ENCODE measurements around the gene PARD6G. TPM values are rescaled to one million over a fixed set of nuclear protein-coding genes. Genes with fewer than 3 reads are reported as not detected.

PARD6G gene
- total and polyA plus RNA-seq, 2 experiments from 2014 or later: 6.9 to 18.5 TPM

DNA sequence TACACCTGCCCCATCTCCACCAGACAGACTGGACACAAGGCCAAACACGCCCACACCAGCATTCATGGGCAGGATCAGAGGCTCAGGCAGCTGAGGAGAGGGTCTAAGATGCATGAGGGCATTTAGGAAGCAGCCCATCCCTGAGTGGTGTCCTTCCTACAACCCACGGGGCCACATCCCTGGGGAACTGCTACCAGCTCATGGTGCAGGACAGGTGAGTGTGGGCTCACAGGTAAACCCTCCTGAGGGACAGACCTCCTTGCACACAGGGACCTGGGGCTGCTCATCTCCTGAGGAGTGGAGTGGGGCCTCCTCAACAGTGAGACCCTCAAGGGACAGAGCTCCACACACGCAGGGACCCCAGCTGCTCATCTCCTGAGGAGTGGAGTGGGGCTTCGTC lies 14.6 kb downstream of the PARD6G start:
- no peaks in the 10 kb centered on the region for H3K36me3 ChIP-seq (ENCODE audit: insufficient read depth)
- Mint-ChIP-seq H3K4me3 (no peak overlapping the region), H3K27me3 (ENCODE audit: insufficient read depth, low read depth, poor library complexity) (peaks cover 8% of the 10 kb centered on the region), H3K27ac (no peak overlapping the region), H3K4me1 (peaks cover 4% of the 10 kb centered on the region; the same call in 2 of the 3 replicates), H3K9me3 (peaks cover 6% of the 10 kb centered on the region; the same call in 1 of the 3 replicates), H3K36me3 (ENCODE audit: low read depth) (no peaks in the 10 kb centered on the region)
- H3K4me2 ChIP-seq: no peak overlapping the region
- no peaks in the 10 kb centered on the region for H3K4me1 ChIP-seq (ENCODE audit: insufficient read depth)
- H4K20me1 ChIP-seq (replicated peaks; ENCODE audit: insufficient read depth): 0 out of 2 replicates have a peak, but pooled peaks cover 7% of the 10 kb centered on the region
- ATAC-seq (no peak), DNase-seq (ENCODE audit: low spot score) (no peak)
- no peak overlapping the region for H3K4me3 ChIP-seq
- H3K27me3 ChIP-seq (ENCODE audit: insufficient read depth): no peaks in the 10 kb centered on the region
- H3F3A ChIP-seq (replicated peaks; ENCODE audit: low read depth): no peaks in the 10 kb centered on the region
- no peak overlapping the region for H2AFZ ChIP-seq
- H3K9me2 ChIP-seq (ENCODE audit: insufficient read depth): no peaks in the 10 kb centered on the region
- H3K79me2 ChIP-seq (replicated peaks; ENCODE audit: insufficient read depth): peaks cover 19% of the 10 kb centered on the region; the same call in 1 of the 2 replicates
- H3K27ac ChIP-seq (ENCODE audit: low read depth): no peak overlapping the region
- TF ChIP-seq, protein P1, sequence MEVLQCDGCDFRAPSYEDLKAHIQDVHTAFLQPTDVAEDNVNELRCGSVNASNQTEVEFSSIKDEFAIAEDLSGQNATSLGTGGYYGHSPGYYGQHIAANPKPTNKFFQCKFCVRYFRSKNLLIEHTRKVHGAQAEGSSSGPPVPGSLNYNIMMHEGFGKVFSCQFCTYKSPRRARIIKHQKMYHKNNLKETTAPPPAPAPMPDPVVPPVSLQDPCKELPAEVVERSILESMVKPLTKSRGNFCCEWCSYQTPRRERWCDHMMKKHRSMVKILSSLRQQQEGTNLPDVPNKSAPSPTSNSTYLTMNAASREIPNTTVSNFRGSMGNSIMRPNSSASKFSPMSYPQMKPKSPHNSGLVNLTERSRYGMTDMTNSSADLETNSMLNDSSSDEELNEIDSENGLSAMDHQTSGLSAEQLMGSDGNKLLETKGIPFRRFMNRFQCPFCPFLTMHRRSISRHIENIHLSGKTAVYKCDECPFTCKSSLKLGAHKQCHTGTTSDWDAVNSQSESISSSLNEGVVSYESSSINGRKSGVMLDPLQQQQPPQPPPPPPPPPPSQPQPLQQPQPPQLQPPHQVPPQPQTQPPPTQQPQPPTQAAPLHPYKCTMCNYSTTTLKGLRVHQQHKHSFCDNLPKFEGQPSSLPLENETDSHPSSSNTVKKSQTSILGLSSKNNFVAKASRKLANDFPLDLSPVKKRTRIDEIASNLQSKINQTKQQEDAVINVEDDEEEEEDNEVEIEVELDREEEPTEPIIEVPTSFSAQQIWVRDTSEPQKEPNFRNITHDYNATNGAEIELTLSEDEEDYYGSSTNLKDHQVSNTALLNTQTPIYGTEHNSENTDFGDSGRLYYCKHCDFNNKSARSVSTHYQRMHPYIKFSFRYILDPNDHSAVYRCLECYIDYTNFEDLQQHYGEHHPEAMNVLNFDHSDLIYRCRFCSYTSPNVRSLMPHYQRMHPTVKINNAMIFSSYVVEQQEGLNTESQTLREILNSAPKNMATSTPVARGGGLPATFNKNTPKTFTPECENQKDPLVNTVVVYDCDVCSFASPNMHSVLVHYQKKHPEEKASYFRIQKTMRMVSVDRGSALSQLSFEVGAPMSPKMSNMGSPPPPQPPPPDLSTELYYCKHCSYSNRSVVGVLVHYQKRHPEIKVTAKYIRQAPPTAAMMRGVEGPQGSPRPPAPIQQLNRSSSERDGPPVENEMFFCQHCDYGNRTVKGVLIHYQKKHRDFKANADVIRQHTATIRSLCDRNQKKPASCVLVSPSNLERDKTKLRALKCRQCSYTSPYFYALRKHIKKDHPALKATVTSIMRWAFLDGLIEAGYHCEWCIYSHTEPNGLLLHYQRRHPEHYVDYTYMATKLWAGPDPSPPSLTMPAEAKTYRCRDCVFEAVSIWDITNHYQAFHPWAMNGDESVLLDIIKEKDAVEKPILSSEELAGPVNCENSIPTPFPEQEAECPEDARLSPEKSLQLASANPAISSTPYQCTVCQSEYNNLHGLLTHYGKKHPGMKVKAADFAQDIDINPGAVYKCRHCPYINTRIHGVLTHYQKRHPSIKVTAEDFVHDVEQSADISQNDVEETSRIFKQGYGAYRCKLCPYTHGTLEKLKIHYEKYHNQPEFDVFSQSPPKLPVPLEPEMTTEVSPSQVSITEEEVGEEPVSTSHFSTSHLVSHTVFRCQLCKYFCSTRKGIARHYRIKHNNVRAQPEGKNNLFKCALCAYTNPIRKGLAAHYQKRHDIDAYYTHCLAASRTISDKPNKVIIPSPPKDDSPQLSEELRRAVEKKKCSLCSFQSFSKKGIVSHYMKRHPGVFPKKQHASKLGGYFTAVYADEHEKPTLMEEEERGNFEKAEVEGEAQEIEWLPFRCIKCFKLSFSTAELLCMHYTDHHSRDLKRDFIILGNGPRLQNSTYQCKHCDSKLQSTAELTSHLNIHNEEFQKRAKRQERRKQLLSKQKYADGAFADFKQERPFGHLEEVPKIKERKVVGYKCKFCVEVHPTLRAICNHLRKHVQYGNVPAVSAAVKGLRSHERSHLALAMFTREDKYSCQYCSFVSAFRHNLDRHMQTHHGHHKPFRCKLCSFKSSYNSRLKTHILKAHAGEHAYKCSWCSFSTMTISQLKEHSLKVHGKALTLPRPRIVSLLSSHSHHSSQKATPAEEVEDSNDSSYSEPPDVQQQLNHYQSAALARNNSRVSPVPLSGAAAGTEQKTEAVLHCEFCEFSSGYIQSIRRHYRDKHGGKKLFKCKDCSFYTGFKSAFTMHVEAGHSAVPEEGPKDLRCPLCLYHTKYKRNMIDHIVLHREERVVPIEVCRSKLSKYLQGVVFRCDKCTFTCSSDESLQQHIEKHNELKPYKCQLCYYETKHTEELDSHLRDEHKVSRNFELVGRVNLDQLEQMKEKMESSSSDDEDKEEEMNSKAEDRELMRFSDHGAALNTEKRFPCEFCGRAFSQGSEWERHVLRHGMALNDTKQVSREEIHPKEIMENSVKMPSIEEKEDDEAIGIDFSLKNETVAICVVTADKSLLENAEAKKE (CRISPR knock-in tag; IDR thresholded peaks at IDR 0.05): no peak
- TF ChIP-seq STAT1 (IDR thresholded peaks at IDR 0.05; ENCODE audit: unreplicated experiment): no peak
- no peak for TF ChIP-seq NANOG (IDR thresholded peaks at IDR 0.05; ENCODE audit: borderline replicate concordance)
- TF ChIP-seq EZH2phosphoT487 (IDR thresholded peaks at IDR 0.05; ENCODE audit: unreplicated experiment): no peak
- no peak for TF ChIP-seq CREB1 (CRISPR knock-in tag; IDR thresholded peaks at IDR 0.05; ENCODE audit: low read depth)
- TF ChIP-seq, protein P2, sequence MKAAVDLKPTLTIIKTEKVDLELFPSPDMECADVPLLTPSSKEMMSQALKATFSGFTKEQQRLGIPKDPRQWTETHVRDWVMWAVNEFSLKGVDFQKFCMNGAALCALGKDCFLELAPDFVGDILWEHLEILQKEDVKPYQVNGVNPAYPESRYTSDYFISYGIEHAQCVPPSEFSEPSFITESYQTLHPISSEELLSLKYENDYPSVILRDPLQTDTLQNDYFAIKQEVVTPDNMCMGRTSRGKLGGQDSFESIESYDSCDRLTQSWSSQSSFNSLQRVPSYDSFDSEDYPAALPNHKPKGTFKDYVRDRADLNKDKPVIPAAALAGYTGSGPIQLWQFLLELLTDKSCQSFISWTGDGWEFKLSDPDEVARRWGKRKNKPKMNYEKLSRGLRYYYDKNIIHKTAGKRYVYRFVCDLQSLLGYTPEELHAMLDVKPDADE (IDR thresholded peaks at IDR 0.05): no peak
